Measurements from ENCODE around the gene ZNF500.
"Not testable (repeated sequence)": the region's sequence is repeated elsewhere in the genome, so short reads cannot be mapped to it uniquely, and the experiment has no call there.

The ZNF500 gene

GRCh38 chr16:4738370-4738769, 28.6 kb downstream of the ZNF500 start:
- DNase-seq, result not testable (repeated sequence)

- DNase-seq, result no peak
These were observed 29.4 kb downstream of the ZNF500 start for GRCh38 chr16:4737545-4737944.

- no peak for DNase-seq
These were observed 30.4 kb downstream of the ZNF500 start for GRCh38 chr16:4736546-4736945.

GRCh38 chr16:4734730-4735535, 32.0 kb downstream of the ZNF500 start:
- DNase-seq, result peak; percentile 47

- peak; percentile 82 for DNase-seq
These were observed 32.8 kb downstream of the ZNF500 start, which contains the start of the genes ANKS3 and DNAAF8 for GRCh38 chr16:4734063-4734729. Gene ANKS3, minus strand, starts transcription at chr16:4734271. Its CDS starts 4,122 bp downstream, at chr16:4730149. Gene DNAAF8, plus strand, starts transcription at chr16:4734537. Its CDS starts 1,978 bp downstream, at chr16:4736515.

GRCh38 chr16:4733747-4734062, 33.3 kb downstream of the ZNF500 start:
- DNase-seq, result no peak

GRCh38 chr16:4733211-4733742, 33.7 kb downstream of the ZNF500 start:
- DNase-seq, result no peak

GRCh38 chr16:4729876-4730275, 37.1 kb downstream of the ZNF500 start:
- no peak for DNase-seq

GRCh38 chr16:4728676-4729075, 38.3 kb downstream of the ZNF500 start:
- no peak for DNase-seq

GRCh38 chr16:4726616-4727015, 40.3 kb downstream of the ZNF500 start:
- no peak for DNase-seq

- DNase-seq, result no peak
These were observed 42.2 kb downstream of the ZNF500 start for GRCh38 chr16:4724661-4725270.

- no peak for DNase-seq
These were observed 43.7 kb downstream of the ZNF500 start for GRCh38 chr16:4723071-4723767.

GRCh38 chr16:4718466-4718865, 48.5 kb downstream of the ZNF500 start:
- DNase-seq, result no peak

GRCh38 chr16:4714996-4715395, 52.0 kb downstream of the ZNF500 start:
- no peak for DNase-seq

- DNase-seq, result no peak
These were observed 53.1 kb downstream of the ZNF500 start for GRCh38 chr16:4713663-4714501.

GRCh38 chr16:4709481-4709880, 57.5 kb downstream of the ZNF500 start:
- no peak for DNase-seq

GRCh38 chr16:4706871-4707270, 60.1 kb downstream of the ZNF500 start:
- DNase-seq, result no peak

GRCh38 chr16:4704913-4705312, 62.0 kb downstream of the ZNF500 start:
- no peak for DNase-seq

GRCh38 chr16:4704491-4704890, 62.5 kb downstream of the ZNF500 start:
- no peak for DNase-seq

- no peak for DNase-seq
These were observed 63.1 kb downstream of the ZNF500 start for GRCh38 chr16:4703906-4704305.

GRCh38 chr16:4702466-4702808, 64.5 kb downstream of the ZNF500 start:
- no peak for DNase-seq

- DNase-seq, result no peak
These were observed 65.0 kb downstream of the ZNF500 start for GRCh38 chr16:4701791-4702465.
